HepG2 (cell line): Measurements from ENCODE around the gene LANCL2.

Experiments used
- CHD2 ChIP-seq: IDR thresholded peaks from 2 replicates; pipeline ENCODE4 v1.6.1; 2011; ENCODE audit warnings: low read depth, low read length, improper control_type of control experiment
- FOSL1 ChIP-seq: sonication (generic); formaldehyde crosslinking; IDR thresholded peaks from 2 replicates; pipeline ENCODE4 v1.9.0; 2021; ENCODE audit warnings: missing genetic modification reagents, borderline replicate concordance
- KLF16 ChIP-seq, 2 experiments: sonication (generic) in 1 of 2; formaldehyde crosslinking in 1 of 2; IDR thresholded peaks; 2 replicates each; pipeline versions ENCODE4 v1.6.1 to v1.8.0; 2016 to 2023; ENCODE audit warnings: missing genetic modification reagents in 2 of 2, missing compliant biosample characterization in 1 of 2
- PPARG ChIP-seq: conservative IDR thresholded peaks from 2 replicates; pipeline ENCODE4 v1.6.1; 2016; ENCODE audit warnings: missing biosample characterization, missing genetic modification reagents
- RXRB ChIP-seq: IDR thresholded peaks from 2 replicates; pipeline ENCODE4 v1.6.1; 2016; ENCODE audit warnings: borderline replicate concordance, missing genetic modification reagents, missing compliant biosample characterization
- TAF15 ChIP-seq: fragments of 200-400 bp; formaldehyde crosslinking; IDR thresholded peaks from one replicate; pipeline ENCODE4 v1.6.1; 2018; ENCODE audit warnings: mild to moderate bottlenecking, low read depth, low read length; ENCODE audit not compliant: poor library complexity, severe bottlenecking
- U2AF1 ChIP-seq: fragments of 200-400 bp; formaldehyde crosslinking; optimal IDR thresholded peaks from 2 replicates; pipeline ENCODE3; 2017; ENCODE audit warnings: mild to moderate bottlenecking, low read depth, low read length
- ZBTB33 ChIP-seq: sonication (generic); formaldehyde crosslinking; IDR thresholded peaks from 2 replicates; pipeline ENCODE4 v1.4.0; 2020; ENCODE audit warnings: missing genetic modification reagents
- ZNF331 ChIP-seq: sonication (generic); formaldehyde crosslinking; IDR thresholded peaks from 2 replicates; pipeline ENCODE4 v1.4.0; 2020; ENCODE audit warnings: missing genetic modification reagents
- ZNF609 ChIP-seq: sonication (generic); formaldehyde crosslinking; IDR thresholded peaks from 2 replicates; pipeline ENCODE4 v1.4.0; 2020; ENCODE audit warnings: mild to moderate bottlenecking, missing genetic modification reagents, borderline replicate concordance
- TF ChIP-seq, protein P1 (sequence below): sonication (generic); formaldehyde crosslinking; IDR thresholded peaks from 2 replicates; pipeline ENCODE4 v1.5.0; 2020; ENCODE audit warnings: mild to moderate bottlenecking, missing genetic modification reagents, moderate library complexity
- TF ChIP-seq, protein P2 (sequence below), 2 experiments: IDR thresholded peaks; 2 replicates each; pipeline ENCODE4 v1.6.1; 2011 to 2012; ENCODE audit warnings: low read length in 2 of 2, borderline replicate concordance in 1 of 2, low read depth in 1 of 2, mild to moderate bottlenecking in 1 of 2, moderate library complexity in 1 of 2
- TF ChIP-seq, protein P3 (sequence below): sonication (generic); formaldehyde crosslinking; IDR thresholded peaks from 2 replicates; pipeline ENCODE4 v1.8.1; 2022; ENCODE audit warnings: low read depth, mild to moderate bottlenecking, missing genetic modification reagents

DNA sequence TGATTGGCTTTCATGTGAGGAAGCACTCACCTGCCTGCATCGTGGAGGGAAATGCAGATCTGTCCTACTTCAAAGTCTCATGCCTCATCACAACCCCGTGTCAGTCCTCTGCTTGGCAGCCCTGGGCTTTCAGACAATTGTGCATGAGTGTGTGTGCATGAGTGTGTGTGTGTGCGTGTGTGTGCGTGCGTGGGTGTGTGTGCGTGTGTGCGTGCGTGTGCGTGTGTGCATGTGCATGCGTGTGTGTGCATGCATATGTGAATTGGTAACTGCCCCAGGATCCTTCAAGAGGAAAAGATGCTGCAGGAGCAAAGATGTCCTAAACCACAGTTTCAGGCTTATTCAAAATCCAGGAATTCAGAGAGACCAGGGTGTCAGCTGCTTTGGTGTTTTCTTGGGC lies 71.3 kb downstream of the LANCL2 start:
- TF ChIP-seq ZNF609 (no peak), CHD2 (no peak), ZBTB33 (CRISPR knock-in tag) (no peak), RXRB (no peak), TAF15 (no peak), KLF16 (CRISPR knock-in tag; IDR thresholded peaks at IDR 0.05) (no peak), U2AF1 (no peak), PPARG (CRISPR knock-in tag) (no peak), FOSL1 (no peak), ZNF331 (CRISPR knock-in tag) (no peak)
- TF ChIP-seq, protein P1, sequence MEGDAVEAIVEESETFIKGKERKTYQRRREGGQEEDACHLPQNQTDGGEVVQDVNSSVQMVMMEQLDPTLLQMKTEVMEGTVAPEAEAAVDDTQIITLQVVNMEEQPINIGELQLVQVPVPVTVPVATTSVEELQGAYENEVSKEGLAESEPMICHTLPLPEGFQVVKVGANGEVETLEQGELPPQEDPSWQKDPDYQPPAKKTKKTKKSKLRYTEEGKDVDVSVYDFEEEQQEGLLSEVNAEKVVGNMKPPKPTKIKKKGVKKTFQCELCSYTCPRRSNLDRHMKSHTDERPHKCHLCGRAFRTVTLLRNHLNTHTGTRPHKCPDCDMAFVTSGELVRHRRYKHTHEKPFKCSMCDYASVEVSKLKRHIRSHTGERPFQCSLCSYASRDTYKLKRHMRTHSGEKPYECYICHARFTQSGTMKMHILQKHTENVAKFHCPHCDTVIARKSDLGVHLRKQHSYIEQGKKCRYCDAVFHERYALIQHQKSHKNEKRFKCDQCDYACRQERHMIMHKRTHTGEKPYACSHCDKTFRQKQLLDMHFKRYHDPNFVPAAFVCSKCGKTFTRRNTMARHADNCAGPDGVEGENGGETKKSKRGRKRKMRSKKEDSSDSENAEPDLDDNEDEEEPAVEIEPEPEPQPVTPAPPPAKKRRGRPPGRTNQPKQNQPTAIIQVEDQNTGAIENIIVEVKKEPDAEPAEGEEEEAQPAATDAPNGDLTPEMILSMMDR (CRISPR knock-in tag) = no peak
- TF ChIP-seq, protein P2, sequence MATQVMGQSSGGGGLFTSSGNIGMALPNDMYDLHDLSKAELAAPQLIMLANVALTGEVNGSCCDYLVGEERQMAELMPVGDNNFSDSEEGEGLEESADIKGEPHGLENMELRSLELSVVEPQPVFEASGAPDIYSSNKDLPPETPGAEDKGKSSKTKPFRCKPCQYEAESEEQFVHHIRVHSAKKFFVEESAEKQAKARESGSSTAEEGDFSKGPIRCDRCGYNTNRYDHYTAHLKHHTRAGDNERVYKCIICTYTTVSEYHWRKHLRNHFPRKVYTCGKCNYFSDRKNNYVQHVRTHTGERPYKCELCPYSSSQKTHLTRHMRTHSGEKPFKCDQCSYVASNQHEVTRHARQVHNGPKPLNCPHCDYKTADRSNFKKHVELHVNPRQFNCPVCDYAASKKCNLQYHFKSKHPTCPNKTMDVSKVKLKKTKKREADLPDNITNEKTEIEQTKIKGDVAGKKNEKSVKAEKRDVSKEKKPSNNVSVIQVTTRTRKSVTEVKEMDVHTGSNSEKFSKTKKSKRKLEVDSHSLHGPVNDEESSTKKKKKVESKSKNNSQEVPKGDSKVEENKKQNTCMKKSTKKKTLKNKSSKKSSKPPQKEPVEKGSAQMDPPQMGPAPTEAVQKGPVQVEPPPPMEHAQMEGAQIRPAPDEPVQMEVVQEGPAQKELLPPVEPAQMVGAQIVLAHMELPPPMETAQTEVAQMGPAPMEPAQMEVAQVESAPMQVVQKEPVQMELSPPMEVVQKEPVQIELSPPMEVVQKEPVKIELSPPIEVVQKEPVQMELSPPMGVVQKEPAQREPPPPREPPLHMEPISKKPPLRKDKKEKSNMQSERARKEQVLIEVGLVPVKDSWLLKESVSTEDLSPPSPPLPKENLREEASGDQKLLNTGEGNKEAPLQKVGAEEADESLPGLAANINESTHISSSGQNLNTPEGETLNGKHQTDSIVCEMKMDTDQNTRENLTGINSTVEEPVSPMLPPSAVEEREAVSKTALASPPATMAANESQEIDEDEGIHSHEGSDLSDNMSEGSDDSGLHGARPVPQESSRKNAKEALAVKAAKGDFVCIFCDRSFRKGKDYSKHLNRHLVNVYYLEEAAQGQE (IDR thresholded peaks at IDR 0.05; ENCODE audit: borderline replicate concordance in 1 of 2, low read depth in 1 of 2, low read length in 2 of 2) = no peak
- TF ChIP-seq, protein P3, sequence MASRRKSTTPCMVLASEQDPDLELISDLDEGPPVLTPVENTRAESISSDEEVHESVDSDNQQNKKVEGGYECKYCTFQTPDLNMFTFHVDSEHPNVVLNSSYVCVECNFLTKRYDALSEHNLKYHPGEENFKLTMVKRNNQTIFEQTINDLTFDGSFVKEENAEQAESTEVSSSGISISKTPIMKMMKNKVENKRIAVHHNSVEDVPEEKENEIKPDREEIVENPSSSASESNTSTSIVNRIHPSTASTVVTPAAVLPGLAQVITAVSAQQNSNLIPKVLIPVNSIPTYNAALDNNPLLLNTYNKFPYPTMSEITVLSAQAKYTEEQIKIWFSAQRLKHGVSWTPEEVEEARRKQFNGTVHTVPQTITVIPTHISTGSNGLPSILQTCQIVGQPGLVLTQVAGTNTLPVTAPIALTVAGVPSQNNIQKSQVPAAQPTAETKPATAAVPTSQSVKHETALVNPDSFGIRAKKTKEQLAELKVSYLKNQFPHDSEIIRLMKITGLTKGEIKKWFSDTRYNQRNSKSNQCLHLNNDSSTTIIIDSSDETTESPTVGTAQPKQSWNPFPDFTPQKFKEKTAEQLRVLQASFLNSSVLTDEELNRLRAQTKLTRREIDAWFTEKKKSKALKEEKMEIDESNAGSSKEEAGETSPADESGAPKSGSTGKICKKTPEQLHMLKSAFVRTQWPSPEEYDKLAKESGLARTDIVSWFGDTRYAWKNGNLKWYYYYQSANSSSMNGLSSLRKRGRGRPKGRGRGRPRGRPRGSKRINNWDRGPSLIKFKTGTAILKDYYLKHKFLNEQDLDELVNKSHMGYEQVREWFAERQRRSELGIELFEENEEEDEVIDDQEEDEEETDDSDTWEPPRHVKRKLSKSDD (CRISPR knock-in tag) = no peak
